PC-3 (cell line): Measurements from ENCODE around the gene STK33. TPM values are rescaled to one million over a fixed set of nuclear protein-coding genes. Genes with fewer than 3 reads are reported as not detected.

ENCODE experiments used
- ATAC-seq: fragments of 200-7000 bp; cut with Tn5 transposase; 2 replicates; pipeline ENCODE4 v1.9.1; 2020; ENCODE audit warnings: mild to moderate bottlenecking, moderate library complexity
- BruUV-seq: library from RNA; stranded (reverse); fragments of 400-500 nt; replicated peaks from 2 replicates; lab custom pipeline; 2021; lab: Mats Ljungman, UMichigan
- CTCF ChIA-PET: fragments of 300-600 bp; sonication (Branson Sonifier 250); formaldehyde crosslinking; loops from one replicate; lab custom pipeline; 2022; ENCODE audit warnings: antibody characterized with exemption; lab: Charles Lee
- POLR2A ChIA-PET: fragments of 300-600 bp; sonication (Branson Sonifier 250); formaldehyde crosslinking; loops from one replicate; lab custom pipeline; 2022; ENCODE audit warnings: antibody characterized with exemption; ENCODE audit not compliant: unreplicated experiment; lab: Charles Lee
- DNase-seq: peaks from one replicate; pipeline ENCODE4 v3.0.0-alpha.2; 2015
- H2AFZ ChIP-seq: fragments of 300-600 bp; sonication (generic); 2 replicates; pipeline ENCODE4 v1.6.0; 2016; ENCODE audit warnings: antibody characterized with exemption, low read length
- H3F3A ChIP-seq: fragments of 300-600 bp; sonication (generic); one replicate; pipeline ENCODE4 v1.6.0; 2017; ENCODE audit warnings: antibody characterized with exemption, low read length, control low read depth, mild to moderate bottlenecking; ENCODE audit not compliant: unreplicated experiment
- H3K27ac ChIP-seq: fragments of 300-600 bp; sonication (generic); 2 replicates; pipeline ENCODE4 v1.5.1; 2016; ENCODE audit warnings: mild to moderate bottlenecking, low read length
- H3K27me3 ChIP-seq: fragments of 300-600 bp; sonication (generic); 2 replicates; pipeline ENCODE4 v1.6.1; 2016; ENCODE audit warnings: low read length, mixed read lengths
- H3K36me3 ChIP-seq: fragments of 300-600 bp; sonication (generic); 2 replicates; pipeline ENCODE4 v1.6.1; 2016; ENCODE audit warnings: low read depth, mixed run types, low read length, mixed read lengths
- H3K4me1 ChIP-seq: fragments of 300-600 bp; sonication (generic); 2 replicates; pipeline ENCODE4 v1.5.1; 2016; ENCODE audit warnings: low read length; ENCODE audit not compliant: insufficient read depth
- H3K4me2 ChIP-seq: fragments of 300-600 bp; sonication (generic); 2 replicates; pipeline ENCODE4 v1.6.0; 2016; ENCODE audit warnings: low read length
- H3K4me3 ChIP-seq: fragments of 300-600 bp; sonication (generic); 2 replicates; pipeline ENCODE4 v1.5.1; 2016; ENCODE audit warnings: mild to moderate bottlenecking, low read length, mixed read lengths
- H3K79me2 ChIP-seq: fragments of 300-600 bp; sonication (generic); 2 replicates; pipeline ENCODE4 v1.6.1; 2017; ENCODE audit warnings: low read length, mixed read lengths
- H3K9ac ChIP-seq: fragments of 300-600 bp; sonication (generic); 2 replicates; pipeline ENCODE4 v1.6.0; 2016; ENCODE audit warnings: mild to moderate bottlenecking, low read length
- H3K9me2 ChIP-seq: fragments of 300-600 bp; sonication (generic); replicated peaks from 2 replicates; pipeline ENCODE4 v1.6.1; 2016; ENCODE audit warnings: mixed run types, low read length, mixed read lengths
- H3K9me3 ChIP-seq: fragments of 300-600 bp; sonication (generic); 2 replicates; pipeline ENCODE4 v1.6.1; 2016; ENCODE audit warnings: low read length, mixed read lengths
- H4K20me1 ChIP-seq: fragments of 300-600 bp; sonication (generic); 2 replicates; pipeline ENCODE4 v1.6.1; 2016; ENCODE audit warnings: low read length, mixed read lengths
- CTCF ChIP-seq: fragments of 300-600 bp; sonication (generic); conservative IDR thresholded peaks from 2 replicates; pipeline ENCODE4 v1.5.1; 2017; ENCODE audit warnings: antibody characterized with exemption, low read depth, mild to moderate bottlenecking, low read length
- EZH2 ChIP-seq: fragments of 300-600 bp; sonication (generic); IDR thresholded peaks from one replicate; pipeline ENCODE4 v1.6.1; 2017; ENCODE audit warnings: antibody characterized with exemption, mild to moderate bottlenecking, low read length; ENCODE audit not compliant: unreplicated experiment
- EZH2phosphoT487 ChIP-seq: fragments of 300-600 bp; sonication (generic); IDR thresholded peaks from 2 replicates; pipeline ENCODE4 v1.6.1; 2018; ENCODE audit warnings: mild to moderate bottlenecking, antibody characterized with exemption, low read length, borderline replicate concordance
- intact Hi-C: fragments of 100-400 bp; cut with micrococcal nuclease; formaldehyde crosslinking; loops from 2 replicates; pipeline ENCODE4 v1.9.0; 2023
- total RNA-seq: library from RNA; depleted of rRNA; stranded (reverse); fragments of >200 nt; gene quantifications from 2 replicates; pipeline ENCODE4 v1.2.3, GENCODE V29; 2014

STK33 gene
- total RNA-seq, 1 experiment from 2014 or later, result not detected

GRCh38 chr11:8543278-8543677 is 50.8 kb downstream of the STK33 start:
- H3K4me1 ChIP-seq, result no peaks in the 10 kb centered on the region
- H3K27me3 ChIP-seq, result peaks cover 54% of the 10 kb centered on the region
- no peak overlapping the region for H3K9ac ChIP-seq
- H2AFZ ChIP-seq, result no peak overlapping the region
- H3K9me2 ChIP-seq, result no peaks in the 10 kb centered on the region
- DNase-seq (no peak), ATAC-seq (no peak)
- no peaks in the 10 kb centered on the region for H3K9me3 ChIP-seq
- H3K79me2 ChIP-seq, result no peaks in the 10 kb centered on the region
- ChIA-PET POLR2A (no interaction called here), CTCF (no interaction called here)
- no peak overlapping the region for H3K27ac ChIP-seq
- TF ChIP-seq EZH2 (no peak), CTCF (no peak), EZH2phosphoT487 (no peak)
- H3K4me2 ChIP-seq, result no peak overlapping the region
- no peak overlapping the region for H3K4me3 ChIP-seq
- H4K20me1 ChIP-seq, result no peaks in the 10 kb centered on the region
- intact Hi-C loops, result no loop called here
- H3F3A ChIP-seq, result no peaks in the 10 kb centered on the region
- H3K36me3 ChIP-seq, result no peaks in the 10 kb centered on the region
- no TSS peak for BruUV-seq

- H3K27me3 ChIP-seq, result peaks cover 61% of the 10 kb centered on the region
- H3K9me2 ChIP-seq, result no peaks in the 10 kb centered on the region
- DNase-seq (no peak), ATAC-seq (no peak)
- intact Hi-C loops, result no loop called here
- no peaks in the 10 kb centered on the region for H3K9me3 ChIP-seq
- ChIA-PET POLR2A (no interaction called here), CTCF (interaction anchor here (0.6 kb wide), 1 partner anchor 1053 kb away, joined by 3 read pairs; no protein-coding TSS in a partner anchor)
- no peaks in the 10 kb centered on the region for H3F3A ChIP-seq
- H3K4me2 ChIP-seq, result no peak overlapping the region
- H4K20me1 ChIP-seq, result no peaks in the 10 kb centered on the region
- H3K79me2 ChIP-seq, result no peaks in the 10 kb centered on the region
- no peaks in the 10 kb centered on the region for H3K36me3 ChIP-seq
- no peak for TF ChIP-seq CTCF
- no peak for TF ChIP-seq EZH2phosphoT487
- TF ChIP-seq EZH2, result no peak
- no TSS peak for BruUV-seq
- H3K9ac ChIP-seq, result no peak overlapping the region
- no peak overlapping the region for H3K27ac ChIP-seq
- no peak overlapping the region for H3K4me3 ChIP-seq
- H3K4me1 ChIP-seq, result no peaks in the 10 kb centered on the region
- no peak overlapping the region for H2AFZ ChIP-seq
These were observed 52.6 kb downstream of the STK33 start for GRCh38 chr11:8541448-8541847.

GRCh38 chr11:8533332-8533731 is 60.7 kb downstream of the STK33 start:
- no peak for DNase-seq

More at GRCh38 chr11:8533332-8533731, 60.7 kb downstream of the STK33 start:
- no peak overlapping the region for H2AFZ ChIP-seq
- ATAC-seq, result no peak
- no peaks in the 10 kb centered on the region for H3K36me3 ChIP-seq
- H3F3A ChIP-seq, result no peaks in the 10 kb centered on the region
- no TSS peak for BruUV-seq
- no peak overlapping the region for H3K4me2 ChIP-seq
- no peaks in the 10 kb centered on the region for H3K9me2 ChIP-seq
- H3K27ac ChIP-seq, result no peak overlapping the region
- CTCF ChIA-PET, result no interaction called here
- POLR2A ChIA-PET, result no interaction called here
- TF ChIP-seq CTCF, result no peak
- TF ChIP-seq EZH2phosphoT487, result no peak
- TF ChIP-seq EZH2, result no peak
- peaks cover 70% of the 10 kb centered on the region for H3K27me3 ChIP-seq
- no peaks in the 10 kb centered on the region for H3K4me1 ChIP-seq
- no peaks in the 10 kb centered on the region for H3K9me3 ChIP-seq
- intact Hi-C loops, result no loop called here
- H4K20me1 ChIP-seq, result no peaks in the 10 kb centered on the region
- H3K4me3 ChIP-seq, result no peak overlapping the region
- no peak overlapping the region for H3K9ac ChIP-seq
- H3K79me2 ChIP-seq, result no peaks in the 10 kb centered on the region
